HG03432 (cell line): ENCODE data around the gene COL18A1.
"Not testable (repeated sequence)": the region's sequence is repeated elsewhere in the genome, so short reads cannot be mapped to it uniquely, and the experiment has no call there.

Experiments used
- ATAC-seq: cut with Tn5 transposase; IDR thresholded peaks from one replicate; pipeline ENCODE4 v1.9.1; 2021; ENCODE audit warnings: mild to moderate bottlenecking, moderate library complexity; ENCODE audit not compliant: unreplicated experiment

Gene COL18A1

GRCh38 chr21:45501081-45502005 lies 96.4 kb downstream of the COL18A1 start:
- ATAC-seq = not testable (repeated sequence)

- ATAC-seq = no peak
Observed at GRCh38 chr21:45502006-45502345, 97.0 kb downstream of the COL18A1 start.

- ATAC-seq = no peak
Observed at GRCh38 chr21:45502600-45502999, 97.6 kb downstream of the COL18A1 start.

- not testable (repeated sequence) for ATAC-seq
Observed at GRCh38 chr21:45503226-45503625, 98.3 kb downstream of the COL18A1 start.

GRCh38 chr21:45504021-45504515 lies 99.1 kb downstream of the COL18A1 start:
- ATAC-seq = no peak

GRCh38 chr21:45504516-45505415 lies 99.8 kb downstream of the COL18A1 start:
- ATAC-seq = no peak

GRCh38 chr21:45505416-45506021 lies 100.6 kb downstream of the COL18A1 start:
- ATAC-seq = no peak

- no peak for ATAC-seq
Observed at GRCh38 chr21:45506241-45506817, 101.4 kb downstream of the COL18A1 start.

- no peak for ATAC-seq
Observed at GRCh38 chr21:45506836-45507522, 102.0 kb downstream of the COL18A1 start.

GRCh38 chr21:45507523-45507875 lies 102.5 kb downstream of the COL18A1 start:
- ATAC-seq = no peak

GRCh38 chr21:45507888-45508508 lies 103.0 kb downstream of the COL18A1 start:
- no peak for ATAC-seq

- ATAC-seq = no peak
Observed at GRCh38 chr21:45508607-45509565, 103.9 kb downstream of the COL18A1 start.

- no peak for ATAC-seq
Observed at GRCh38 chr21:45509566-45510465, 104.9 kb downstream of the COL18A1 start.

GRCh38 chr21:45510466-45510955 lies 105.5 kb downstream of the COL18A1 start:
- no peak for ATAC-seq

- no peak for ATAC-seq
Observed at GRCh38 chr21:45511007-45511406, 106.0 kb downstream of the COL18A1 start.

GRCh38 chr21:45511661-45512431 lies 106.9 kb downstream of the COL18A1 start:
- ATAC-seq = no peak

GRCh38 chr21:45512626-45513002 lies 107.6 kb downstream of the COL18A1 start:
- ATAC-seq = no peak
